Effector memory CD4-positive, alpha-beta T cell (primary cell): Measurements from ENCODE around the gene DHRS12.

Source experiments
- DNase-seq, 3 donors: peaks; one replicate each; pipeline ENCODE4 v3.0.0-alpha.2; 2020
- H3K27ac ChIP-seq: 2 replicates; pipeline ENCODE4 v1.7.0; 2013; ENCODE audit warnings: mild to moderate bottlenecking, low read length, moderate library complexity; ENCODE audit not compliant: insufficient read depth, poor library complexity, severe bottlenecking
- H3K27me3 ChIP-seq: replicated peaks from 2 replicates; pipeline ENCODE4 v1.7.0; 2013; ENCODE audit warnings: mild to moderate bottlenecking, low read length; ENCODE audit not compliant: insufficient read depth, control insufficient read depth, poor library complexity, severe bottlenecking
- H3K36me3 ChIP-seq: 2 replicates; pipeline ENCODE4 v1.7.0; 2013; ENCODE audit warnings: mild to moderate bottlenecking, low read length, moderate library complexity; ENCODE audit not compliant: control insufficient read depth, insufficient read depth
- H3K4me1 ChIP-seq: 2 replicates; pipeline ENCODE4 v1.7.0; 2013; ENCODE audit warnings: low read length, mild to moderate bottlenecking; ENCODE audit not compliant: control insufficient read depth, insufficient read depth, poor library complexity, severe bottlenecking
- H3K4me3 ChIP-seq: 2 replicates; pipeline ENCODE4 v1.7.0; 2013; ENCODE audit warnings: low read length, low read depth, mild to moderate bottlenecking; ENCODE audit not compliant: insufficient read depth, poor library complexity, severe bottlenecking
- H3K9me3 ChIP-seq: 2 replicates; pipeline ENCODE4 v1.7.0; 2013; ENCODE audit warnings: mild to moderate bottlenecking, low read length, moderate library complexity; ENCODE audit not compliant: control insufficient read depth

Gene DHRS12

GRCh38 chr13:51773515-51773914, 30.4 kb downstream of the DHRS12 start:
- H3K9me3 ChIP-seq, result no peaks in the 10 kb centered on the region
- no peak overlapping the region for H3K27ac ChIP-seq
- no peaks in the 10 kb centered on the region for H3K27me3 ChIP-seq
- H3K4me1 ChIP-seq, result no peaks in the 10 kb centered on the region
- no peak for DNase-seq
- H3K36me3 ChIP-seq, result peaks cover 8% of the 10 kb centered on the region
- H3K4me3 ChIP-seq, result no peak overlapping the region

- no peaks in the 10 kb centered on the region for H3K27me3 ChIP-seq
- peaks cover 8% of the 10 kb centered on the region for H3K36me3 ChIP-seq
- DNase-seq, result no peak
- no peak overlapping the region for H3K27ac ChIP-seq
- no peak overlapping the region for H3K4me3 ChIP-seq
- H3K4me1 ChIP-seq, result no peaks in the 10 kb centered on the region
- no peaks in the 10 kb centered on the region for H3K9me3 ChIP-seq
Observed at GRCh38 chr13:51772781-51773180, 31.2 kb downstream of the DHRS12 start.

GRCh38 chr13:51772105-51772455, 31.9 kb downstream of the DHRS12 start:
- Histone ChIP-seq H3K4me3 (no peak overlapping the region), H3K27me3 (no peaks in the 10 kb centered on the region), H3K27ac (no peak overlapping the region)

GRCh38 chr13:51771418-51772104, 32.4 kb downstream of the DHRS12 start:
- DNase-seq, result no peak
- H3K36me3 ChIP-seq, result peaks cover 8% of the 10 kb centered on the region
- no peaks in the 10 kb centered on the region for H3K27me3 ChIP-seq

More at GRCh38 chr13:51772105-51772455, 31.9 kb downstream of the DHRS12 start:
- Histone ChIP-seq H3K4me1 (no peaks in the 10 kb centered on the region), H3K9me3 (no peaks in the 10 kb centered on the region), H3K36me3 (peaks cover 8% of the 10 kb centered on the region)
- DNase-seq, result no peak

GRCh38 chr13:51770681-51771417, 33.1 kb downstream of the DHRS12 start:
- Histone ChIP-seq H3K36me3 (peaks cover 8% of the 10 kb centered on the region), H3K4me3 (no peak overlapping the region), H3K9me3 (no peaks in the 10 kb centered on the region), H3K27me3 (no peaks in the 10 kb centered on the region), H3K4me1 (no peaks in the 10 kb centered on the region), H3K27ac (no peak overlapping the region)
- no peak for DNase-seq

More at GRCh38 chr13:51771418-51772104, 32.4 kb downstream of the DHRS12 start:
- Histone ChIP-seq H3K9me3 (no peaks in the 10 kb centered on the region), H3K27ac (no peak overlapping the region), H3K4me1 (no peaks in the 10 kb centered on the region), H3K4me3 (no peak overlapping the region)

- DNase-seq, result no peak
- H3K4me1 ChIP-seq, result no peaks in the 10 kb centered on the region
- no peaks in the 10 kb centered on the region for H3K27me3 ChIP-seq
- H3K27ac ChIP-seq, result no peak overlapping the region
- H3K9me3 ChIP-seq, result no peaks in the 10 kb centered on the region
- peaks cover 8% of the 10 kb centered on the region for H3K36me3 ChIP-seq
- H3K4me3 ChIP-seq, result no peak overlapping the region
Observed at GRCh38 chr13:51770160-51770559, 33.8 kb downstream of the DHRS12 start.

GRCh38 chr13:51769455-51770127, 34.4 kb downstream of the DHRS12 start:
- H3K27me3 ChIP-seq, result no peaks in the 10 kb centered on the region
- peaks cover 8% of the 10 kb centered on the region for H3K36me3 ChIP-seq
- H3K4me3 ChIP-seq, result no peak overlapping the region
- peaks cover 2% of the 10 kb centered on the region for H3K4me1 ChIP-seq
- H3K9me3 ChIP-seq, result no peaks in the 10 kb centered on the region
- no peak overlapping the region for H3K27ac ChIP-seq
- no peak for DNase-seq

GRCh38 chr13:51768976-51769375, 35.0 kb downstream of the DHRS12 start:
- Histone ChIP-seq H3K9me3 (no peaks in the 10 kb centered on the region), H3K36me3 (peaks cover 8% of the 10 kb centered on the region), H3K27ac (no peak overlapping the region), H3K27me3 (no peaks in the 10 kb centered on the region), H3K4me3 (no peak overlapping the region), H3K4me1 (peaks cover 8% of the 10 kb centered on the region)
- no peak for DNase-seq

GRCh38 chr13:51768378-51768921, 35.5 kb downstream of the DHRS12 start:
- Histone ChIP-seq H3K27ac (no peak overlapping the region), H3K9me3 (no peaks in the 10 kb centered on the region), H3K4me3 (no peak overlapping the region), H3K27me3 (no peaks in the 10 kb centered on the region), H3K36me3 (peaks cover 8% of the 10 kb centered on the region), H3K4me1 (peaks cover 9% of the 10 kb centered on the region)
- DNase-seq, result no peak

GRCh38 chr13:51767100-51767499, 36.9 kb downstream of the DHRS12 start:
- no peak overlapping the region for H3K27ac ChIP-seq
- H3K4me1 ChIP-seq, result peaks cover 9% of the 10 kb centered on the region
- no peak for DNase-seq
- H3K27me3 ChIP-seq, result no peaks in the 10 kb centered on the region
- no peak overlapping the region for H3K4me3 ChIP-seq
- peaks cover 8% of the 10 kb centered on the region for H3K36me3 ChIP-seq
- H3K9me3 ChIP-seq, result no peaks in the 10 kb centered on the region
